ENCODE results near the gene SOX15.
A peak's percentile ranks its signal among the peaks of the same experiment; 100 is the strongest.

Gene SOX15

DNA sequence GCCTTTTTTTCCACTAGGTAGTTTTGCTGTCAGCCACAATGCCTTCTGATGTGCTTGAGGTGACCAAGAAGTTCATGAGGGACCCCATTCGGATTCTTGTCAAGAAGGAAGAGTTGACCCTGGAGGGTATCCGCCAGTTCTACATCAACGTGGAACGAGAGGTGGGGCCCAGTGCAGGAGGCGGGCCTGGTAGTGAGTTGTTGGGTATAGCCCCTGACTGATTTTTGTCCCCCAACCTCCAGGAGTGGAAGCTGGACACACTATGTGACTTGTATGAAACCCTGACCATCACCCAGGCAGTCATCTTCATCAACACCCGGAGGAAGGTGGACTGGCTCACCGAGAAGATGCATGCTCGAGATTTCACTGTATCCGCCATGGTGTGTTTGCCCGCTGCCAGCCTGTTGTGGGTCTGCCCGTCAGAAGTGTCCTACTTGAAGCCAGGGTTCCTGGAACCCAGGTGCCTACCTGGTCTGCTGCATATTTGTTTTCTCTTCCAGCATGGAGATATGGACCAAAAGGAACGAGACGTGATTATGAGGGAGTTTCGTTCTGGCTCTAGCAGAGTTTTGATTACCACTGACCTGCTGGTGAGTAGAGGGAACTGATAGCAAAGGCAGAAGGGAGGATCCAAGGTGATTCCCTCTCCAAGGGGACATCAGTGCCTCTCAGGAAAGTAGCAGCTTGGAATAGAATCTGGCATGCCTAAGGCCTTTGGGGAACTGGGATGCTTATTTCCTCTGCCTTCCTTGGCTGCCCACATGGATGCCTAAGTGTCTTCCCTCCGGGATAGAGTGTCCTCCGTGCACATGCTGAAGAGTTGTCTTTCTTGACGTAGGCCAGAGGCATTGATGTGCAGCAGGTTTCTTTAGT lies 12.3 kb downstream of the SOX15 start:
- Histone ChIP-seq H3K27ac (ENCODE audit: poor library complexity, severe bottlenecking) (peak overlapping the region; percentile 98), H3K9me3 (ENCODE audit: severe bottlenecking) (no peaks in the 10 kb centered on the region), H3K4me3 (ENCODE audit: severe bottlenecking) (no peak overlapping the region), H3K27me3 (ENCODE audit: insufficient read depth, poor library complexity, severe bottlenecking) (no peaks in the 10 kb centered on the region), H3K36me3 (ENCODE audit: low read depth) (peaks cover 64% of the 10 kb centered on the region), H3K4me1 (ENCODE audit: insufficient read depth, poor library complexity, severe bottlenecking) (peaks cover 23% of the 10 kb centered on the region)
- DNase-seq (ENCODE audit: low spot score): no peak
- TF ChIP-seq, protein P1, sequence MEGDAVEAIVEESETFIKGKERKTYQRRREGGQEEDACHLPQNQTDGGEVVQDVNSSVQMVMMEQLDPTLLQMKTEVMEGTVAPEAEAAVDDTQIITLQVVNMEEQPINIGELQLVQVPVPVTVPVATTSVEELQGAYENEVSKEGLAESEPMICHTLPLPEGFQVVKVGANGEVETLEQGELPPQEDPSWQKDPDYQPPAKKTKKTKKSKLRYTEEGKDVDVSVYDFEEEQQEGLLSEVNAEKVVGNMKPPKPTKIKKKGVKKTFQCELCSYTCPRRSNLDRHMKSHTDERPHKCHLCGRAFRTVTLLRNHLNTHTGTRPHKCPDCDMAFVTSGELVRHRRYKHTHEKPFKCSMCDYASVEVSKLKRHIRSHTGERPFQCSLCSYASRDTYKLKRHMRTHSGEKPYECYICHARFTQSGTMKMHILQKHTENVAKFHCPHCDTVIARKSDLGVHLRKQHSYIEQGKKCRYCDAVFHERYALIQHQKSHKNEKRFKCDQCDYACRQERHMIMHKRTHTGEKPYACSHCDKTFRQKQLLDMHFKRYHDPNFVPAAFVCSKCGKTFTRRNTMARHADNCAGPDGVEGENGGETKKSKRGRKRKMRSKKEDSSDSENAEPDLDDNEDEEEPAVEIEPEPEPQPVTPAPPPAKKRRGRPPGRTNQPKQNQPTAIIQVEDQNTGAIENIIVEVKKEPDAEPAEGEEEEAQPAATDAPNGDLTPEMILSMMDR (IDR thresholded peaks at IDR 0.05; ENCODE audit: poor library complexity, severe bottlenecking): no peak
- ATAC-seq (ENCODE audit: low read depth): no peak

DNA sequence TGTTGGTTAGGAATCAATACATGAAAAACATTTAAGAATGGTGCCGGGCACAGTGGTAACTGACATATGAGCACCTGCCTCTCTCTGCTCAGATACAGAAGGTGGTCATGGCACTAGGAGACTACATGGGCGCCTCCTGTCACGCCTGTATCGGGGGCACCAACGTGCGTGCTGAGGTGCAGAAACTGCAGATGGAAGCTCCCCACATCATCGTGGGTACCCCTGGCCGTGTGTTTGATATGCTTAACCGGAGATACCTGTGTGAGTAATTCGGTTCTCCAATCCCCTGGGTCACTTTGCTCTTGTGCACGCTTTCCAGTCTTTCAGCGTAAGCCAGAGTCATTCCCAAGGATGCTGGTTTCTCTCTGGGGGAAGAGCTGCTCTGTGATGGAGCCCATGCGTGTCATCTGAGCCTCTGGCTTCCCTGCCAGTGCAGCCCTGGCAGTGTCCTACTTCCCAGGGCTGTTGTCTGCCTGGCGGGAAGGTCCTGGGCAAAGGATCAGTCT lies 13.4 kb downstream of the SOX15 start:
- Histone ChIP-seq H3K4me3 (ENCODE audit: severe bottlenecking) (no peak overlapping the region), H3K9me3 (ENCODE audit: severe bottlenecking) (no peaks in the 10 kb centered on the region), H3K27ac (ENCODE audit: poor library complexity, severe bottlenecking) (peak overlapping the region; percentile 98), H3K27me3 (ENCODE audit: insufficient read depth, poor library complexity, severe bottlenecking) (no peaks in the 10 kb centered on the region), H3K4me1 (ENCODE audit: insufficient read depth, poor library complexity, severe bottlenecking) (peaks cover 23% of the 10 kb centered on the region), H3K36me3 (ENCODE audit: low read depth) (peaks cover 64% of the 10 kb centered on the region)
- no peak for ATAC-seq (ENCODE audit: low read depth)
- TF ChIP-seq, protein P1 (IDR thresholded peaks at IDR 0.05; ENCODE audit: poor library complexity, severe bottlenecking): no peak
- no peak for DNase-seq (ENCODE audit: low spot score)

DNA sequence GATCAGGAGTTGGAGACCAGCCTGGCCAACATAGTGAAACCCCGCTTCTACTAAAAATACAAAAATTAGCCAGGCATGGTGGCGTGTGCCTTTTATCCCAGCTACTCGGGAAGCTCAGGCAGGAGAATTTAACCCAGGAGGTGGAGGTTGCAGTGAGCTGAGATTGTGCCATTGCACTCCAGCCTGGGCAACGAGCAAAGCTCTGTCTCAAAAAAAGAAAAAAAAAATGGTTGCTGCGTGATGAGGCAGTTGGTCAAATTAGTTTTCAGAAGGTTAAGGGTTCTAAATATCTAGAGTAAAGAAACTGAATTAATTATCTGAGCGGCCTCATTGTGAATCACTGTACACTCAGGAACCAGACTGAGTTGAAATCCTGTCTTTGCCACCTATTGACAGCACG lies 13.9 kb downstream of the SOX15 start:
- no peak overlapping the region for H3K4me3 ChIP-seq (ENCODE audit: severe bottlenecking)
- H3K4me1 ChIP-seq (ENCODE audit: insufficient read depth, poor library complexity, severe bottlenecking): peaks cover 20% of the 10 kb centered on the region
- no peak for DNase-seq (ENCODE audit: low spot score)
- H3K9me3 ChIP-seq (ENCODE audit: severe bottlenecking): no peaks in the 10 kb centered on the region
- TF ChIP-seq, protein P1 (IDR thresholded peaks at IDR 0.05; ENCODE audit: poor library complexity, severe bottlenecking): no peak
- ATAC-seq (ENCODE audit: low read depth): no peak
- H3K27ac ChIP-seq (ENCODE audit: poor library complexity, severe bottlenecking): peak overlapping the region; percentile 98
- no peaks in the 10 kb centered on the region for H3K27me3 ChIP-seq (ENCODE audit: insufficient read depth, poor library complexity, severe bottlenecking)
- H3K36me3 ChIP-seq (ENCODE audit: low read depth): peaks cover 69% of the 10 kb centered on the region

DNA sequence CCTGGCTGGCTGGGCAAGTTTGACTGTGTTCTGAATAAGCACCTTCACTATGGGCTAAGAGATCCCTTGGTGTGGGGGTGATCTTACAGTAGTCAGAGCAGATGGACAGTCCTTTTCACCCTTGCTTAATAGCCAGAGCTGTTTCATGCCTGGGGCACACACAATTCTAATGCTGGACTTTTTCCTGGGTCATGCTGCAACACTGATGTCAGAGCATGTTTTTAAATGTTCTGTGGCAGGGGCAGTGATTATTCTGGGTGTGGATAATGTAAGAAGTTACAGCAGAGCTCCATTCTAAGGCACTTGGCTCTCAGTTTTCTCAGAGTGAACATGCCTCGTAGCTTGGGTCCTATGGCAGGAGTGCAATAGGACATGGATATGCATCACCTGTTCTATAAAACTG lies 14.4 kb downstream of the SOX15 start:
- no peaks in the 10 kb centered on the region for H3K27me3 ChIP-seq (ENCODE audit: insufficient read depth, poor library complexity, severe bottlenecking)
- no peaks in the 10 kb centered on the region for H3K9me3 ChIP-seq (ENCODE audit: severe bottlenecking)
- H3K4me3 ChIP-seq (ENCODE audit: severe bottlenecking): no peak overlapping the region
- peak overlapping the region; percentile 98 for H3K27ac ChIP-seq (ENCODE audit: poor library complexity, severe bottlenecking)
- no peak for ATAC-seq (ENCODE audit: low read depth)
- no peak for DNase-seq (ENCODE audit: low spot score)
- H3K4me1 ChIP-seq (ENCODE audit: insufficient read depth, poor library complexity, severe bottlenecking): peaks cover 20% of the 10 kb centered on the region
- peaks cover 73% of the 10 kb centered on the region for H3K36me3 ChIP-seq (ENCODE audit: low read depth)
- TF ChIP-seq, protein P1 (IDR thresholded peaks at IDR 0.05; ENCODE audit: poor library complexity, severe bottlenecking): no peak

Measured in RWPE2 (cell line).